T-helper 2 cell treated with Interferon-gamma antibody and Interleukin-4, amounts not matched to agents 5 μg/mL and 100 μg/mL, for 36 hours (primary cell): Measurements from ENCODE around the gene PTPRT.

ENCODE experiments used
- DNase-seq: peaks from one replicate; pipeline ENCODE4 v3.0.0; 2021; ENCODE audit warnings: low spot score
- H3K27ac Mint-ChIP-seq: one replicate; pipeline ENCODE4 v1.8.0; 2021; ENCODE audit warnings: mild to moderate bottlenecking, mixed read lengths
- H3K27me3 Mint-ChIP-seq: one replicate; pipeline ENCODE4 v1.8.0; 2021; ENCODE audit warnings: low read depth, mixed read lengths
- H3K36me3 Mint-ChIP-seq: one replicate; pipeline ENCODE4 v1.8.0; 2021; ENCODE audit warnings: low read depth, mixed read lengths
- H3K4me1 Mint-ChIP-seq: one replicate; pipeline ENCODE4 v1.8.0; 2021; ENCODE audit warnings: low read depth, mixed read lengths
- H3K4me3 Mint-ChIP-seq: one replicate; pipeline ENCODE4 v1.8.0; 2022; ENCODE audit warnings: mild to moderate bottlenecking, moderate library complexity, mixed read lengths
- H3K9me3 Mint-ChIP-seq: one replicate; pipeline ENCODE4 v1.8.0; 2021; ENCODE audit warnings: mixed read lengths

The PTPRT gene

DNA sequence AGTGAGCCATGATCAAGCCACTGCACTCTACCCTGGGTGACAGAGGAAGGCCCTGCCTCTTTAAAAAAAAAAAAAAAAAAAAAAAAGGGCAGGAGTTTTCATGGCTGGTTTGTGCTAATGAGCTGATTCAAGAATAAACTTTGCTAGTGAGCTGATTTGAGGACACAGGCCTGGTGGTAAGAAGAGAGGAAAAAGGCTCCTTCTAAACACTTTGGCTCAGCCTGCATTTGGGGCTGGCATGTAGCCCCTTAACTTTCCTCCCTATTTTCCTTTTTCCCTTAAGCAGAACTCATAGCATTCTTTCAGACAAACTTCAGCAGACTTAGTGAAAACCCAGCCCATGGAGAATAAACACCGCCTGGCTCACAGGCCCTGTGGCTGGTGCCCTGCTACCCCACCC, 432.7 kb downstream of the PTPRT start:
- DNase-seq, result no peak
- no peaks in the 10 kb centered on the region for H3K36me3 Mint-ChIP-seq
- no peaks in the 10 kb centered on the region for H3K27me3 Mint-ChIP-seq
- no peaks in the 10 kb centered on the region for H3K4me1 Mint-ChIP-seq
- no peak overlapping the region for H3K27ac Mint-ChIP-seq
- H3K9me3 Mint-ChIP-seq, result peaks cover 7% of the 10 kb centered on the region
- H3K4me3 Mint-ChIP-seq, result no peak overlapping the region

DNA sequence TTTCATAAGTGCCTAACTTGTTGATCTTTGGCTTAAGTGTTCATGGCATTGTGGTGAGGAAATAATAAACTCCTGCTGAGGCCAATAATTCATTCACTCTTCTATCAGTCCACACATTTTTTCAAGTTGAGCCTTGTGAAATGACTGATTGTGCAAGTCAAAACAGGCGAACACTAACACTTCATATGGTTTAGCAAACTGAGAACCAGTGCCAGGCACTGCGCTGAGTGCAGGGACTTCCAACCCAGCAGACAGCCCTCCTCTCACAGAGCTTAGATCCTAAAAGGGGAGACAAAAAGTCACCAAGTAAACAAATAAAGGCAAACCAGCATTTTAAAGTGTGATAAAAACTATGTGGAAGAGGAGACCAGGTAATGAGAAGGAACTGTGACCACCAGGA, 435.0 kb downstream of the PTPRT start:
- DNase-seq, result no peak
- H3K9me3 Mint-ChIP-seq, result peaks cover 7% of the 10 kb centered on the region
- H3K27me3 Mint-ChIP-seq, result no peaks in the 10 kb centered on the region
- no peak overlapping the region for H3K27ac Mint-ChIP-seq
- H3K4me1 Mint-ChIP-seq, result no peaks in the 10 kb centered on the region
- H3K4me3 Mint-ChIP-seq, result no peak overlapping the region
- H3K36me3 Mint-ChIP-seq, result no peaks in the 10 kb centered on the region

DNA sequence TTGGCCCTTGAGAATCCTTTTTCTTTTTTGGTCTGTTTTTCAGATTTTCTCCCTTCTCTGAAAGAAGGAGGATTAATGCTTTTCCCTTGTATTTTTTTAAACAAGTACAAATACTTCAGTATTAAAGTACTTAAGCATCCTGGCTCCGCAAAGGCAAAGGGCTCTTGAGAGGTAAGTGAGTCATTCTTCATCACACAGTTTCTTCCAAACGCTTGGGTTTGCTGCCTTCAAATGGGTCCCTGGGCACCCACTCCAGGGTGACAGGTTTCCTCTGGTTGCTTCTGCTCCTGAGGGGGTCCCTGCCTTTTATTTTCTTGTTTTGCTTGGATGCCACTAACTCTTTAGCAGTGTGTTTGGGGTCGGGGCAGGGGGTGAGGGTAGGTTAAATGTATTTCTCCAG, 437.1 kb downstream of the PTPRT start:
- H3K27ac Mint-ChIP-seq, result no peak overlapping the region
- no peak for DNase-seq
- H3K4me1 Mint-ChIP-seq, result no peaks in the 10 kb centered on the region
- H3K4me3 Mint-ChIP-seq, result no peak overlapping the region
- H3K36me3 Mint-ChIP-seq, result no peaks in the 10 kb centered on the region
- no peaks in the 10 kb centered on the region for H3K27me3 Mint-ChIP-seq
- H3K9me3 Mint-ChIP-seq, result peaks cover 7% of the 10 kb centered on the region

DNA sequence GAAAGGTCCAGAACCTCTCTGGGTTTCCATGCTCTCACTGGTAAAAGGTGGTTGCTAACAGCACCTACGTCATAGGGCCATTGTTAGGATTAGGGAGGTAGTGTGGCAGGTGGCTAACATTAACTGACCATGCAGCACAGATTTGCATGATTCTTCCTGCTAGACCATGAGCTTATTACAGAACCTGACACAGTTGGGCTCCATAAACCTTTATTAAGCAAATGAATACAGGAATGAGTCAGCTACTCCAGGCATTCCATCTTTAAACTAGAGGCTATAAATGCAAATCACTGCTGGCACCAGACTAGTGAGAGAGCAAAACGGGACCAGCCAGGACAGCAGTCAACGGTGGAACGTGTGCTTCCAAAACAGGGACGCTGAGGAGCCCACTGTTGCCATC, 440.1 kb downstream of the PTPRT start:
- H3K4me1 Mint-ChIP-seq, result no peaks in the 10 kb centered on the region
- DNase-seq, result no peak
- H3K4me3 Mint-ChIP-seq, result no peak overlapping the region
- H3K9me3 Mint-ChIP-seq, result peaks cover 4% of the 10 kb centered on the region
- no peaks in the 10 kb centered on the region for H3K27me3 Mint-ChIP-seq
- no peaks in the 10 kb centered on the region for H3K36me3 Mint-ChIP-seq
- no peak overlapping the region for H3K27ac Mint-ChIP-seq

DNA sequence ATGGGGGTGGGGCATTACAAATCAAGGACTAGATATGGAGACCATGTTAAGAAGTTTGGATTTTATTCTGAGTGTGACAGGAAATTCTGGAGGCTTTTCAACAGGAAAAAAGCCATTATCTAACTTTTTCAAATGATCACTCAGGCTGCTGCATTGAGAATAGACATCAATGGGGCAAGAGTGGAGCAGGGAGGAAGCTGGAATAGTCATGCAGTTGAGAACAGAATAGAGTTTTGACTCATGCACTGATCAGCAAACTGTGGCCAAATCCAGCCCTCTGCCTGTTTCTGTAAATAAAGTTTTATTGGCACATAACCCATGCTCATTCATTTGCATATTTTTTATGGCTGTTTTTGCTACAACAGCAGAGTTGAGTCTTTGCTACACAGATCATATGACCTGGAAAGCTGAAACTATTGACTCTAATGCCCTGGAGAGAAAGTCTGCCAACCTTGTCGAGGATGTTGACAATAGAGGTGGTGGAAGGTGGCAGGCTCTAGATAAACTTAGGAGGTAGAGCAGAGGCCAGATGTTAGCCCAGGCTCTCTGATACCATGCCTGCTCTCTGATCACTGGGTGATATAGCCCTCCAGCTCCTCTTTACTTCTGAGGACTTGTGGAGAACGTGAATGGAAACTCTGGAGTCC, 441.8 kb downstream of the PTPRT start:
- H3K36me3 Mint-ChIP-seq, result no peaks in the 10 kb centered on the region

DNA sequence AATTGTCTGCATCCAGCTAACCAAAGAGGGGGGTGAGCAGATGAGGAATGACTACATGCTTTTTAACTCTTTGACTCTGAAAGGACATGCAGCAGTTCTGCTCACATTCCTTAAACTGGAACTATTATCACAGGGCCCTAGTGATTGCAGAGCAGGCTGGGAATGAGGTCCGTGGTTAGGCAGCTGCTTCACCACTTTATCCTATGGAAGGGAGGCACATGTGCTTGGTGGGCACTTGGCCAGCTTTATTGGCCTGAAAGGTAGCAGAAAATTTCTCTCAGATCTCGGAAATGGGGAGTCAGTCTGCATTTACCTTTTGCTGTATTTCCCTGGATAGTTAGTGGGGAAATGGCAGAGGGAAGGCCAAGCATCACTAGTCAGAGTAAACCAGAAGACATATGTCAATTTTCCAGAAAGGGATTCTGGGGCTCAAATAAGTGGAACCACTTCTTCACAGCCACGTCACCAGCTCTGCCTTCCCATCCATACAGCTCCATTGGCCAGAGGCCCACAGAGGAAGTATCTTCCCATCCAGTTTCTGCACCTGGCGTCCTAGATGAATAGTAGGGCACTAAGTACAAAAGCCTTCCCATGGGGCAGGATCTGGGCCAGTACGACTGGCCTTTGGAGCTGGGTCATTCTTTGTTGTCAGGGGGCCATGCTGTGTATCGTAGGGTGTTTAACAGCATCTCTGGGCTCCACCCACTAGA, 444.8 kb downstream of the PTPRT start:
- Mint-ChIP-seq H3K27ac (no peak overlapping the region), H3K4me3 (no peak overlapping the region), H3K27me3 (no peaks in the 10 kb centered on the region), H3K36me3 (no peaks in the 10 kb centered on the region), H3K9me3 (peaks cover 21% of the 10 kb centered on the region), H3K4me1 (no peaks in the 10 kb centered on the region)
- DNase-seq, result no peak

More for the DNA sequence above, 441.8 kb downstream of the PTPRT start:
- no peak overlapping the region for H3K4me3 Mint-ChIP-seq
- no peaks in the 10 kb centered on the region for H3K4me1 Mint-ChIP-seq
- H3K27me3 Mint-ChIP-seq, result no peaks in the 10 kb centered on the region
- no peak for DNase-seq
- peaks cover 14% of the 10 kb centered on the region for H3K9me3 Mint-ChIP-seq
- no peak overlapping the region for H3K27ac Mint-ChIP-seq

DNA sequence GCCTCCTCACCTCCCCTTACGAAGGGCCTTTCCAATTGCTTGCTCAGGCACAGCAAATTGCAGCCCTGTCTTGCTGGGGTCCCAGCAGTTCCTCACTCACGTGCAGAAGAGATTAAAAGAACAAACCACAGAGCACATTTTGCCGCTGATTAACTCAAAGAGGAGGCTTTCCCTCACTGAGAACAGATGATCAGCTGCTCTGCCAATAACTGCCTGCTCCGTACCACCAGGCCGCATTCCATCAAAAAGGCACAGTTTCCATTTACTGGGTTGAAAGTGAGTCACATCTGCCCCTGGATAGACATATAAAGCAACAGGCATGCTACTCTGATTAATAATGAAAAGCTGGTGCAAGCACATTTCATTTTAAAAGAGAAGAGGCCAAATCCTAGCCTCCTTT, 446.8 kb downstream of the PTPRT start:
- no peaks in the 10 kb centered on the region for H3K27me3 Mint-ChIP-seq
- no peaks in the 10 kb centered on the region for H3K36me3 Mint-ChIP-seq
- H3K4me3 Mint-ChIP-seq, result no peak overlapping the region
- DNase-seq, result no peak
- peaks cover 21% of the 10 kb centered on the region for H3K9me3 Mint-ChIP-seq
- no peak overlapping the region for H3K27ac Mint-ChIP-seq
- H3K4me1 Mint-ChIP-seq, result no peaks in the 10 kb centered on the region

DNA sequence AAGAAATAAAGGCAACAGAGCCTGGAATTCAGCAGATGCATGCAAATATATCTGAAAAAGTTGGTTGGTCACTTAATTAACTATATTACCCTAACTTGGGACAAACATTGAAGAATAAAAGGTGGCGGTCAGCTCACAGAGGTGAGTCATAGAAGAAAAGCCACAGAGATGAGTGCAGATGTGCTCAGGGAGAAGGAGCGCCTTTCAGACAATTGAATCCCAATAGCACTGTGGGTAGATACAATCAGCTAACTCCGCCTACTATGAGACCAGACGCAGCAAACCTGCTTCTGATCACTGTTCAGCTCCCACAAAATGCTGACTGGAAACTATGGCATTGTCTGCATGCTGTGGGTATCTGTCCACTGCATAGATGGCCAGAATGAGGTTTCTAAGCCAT, 447.8 kb downstream of the PTPRT start:
- H3K4me3 Mint-ChIP-seq, result no peak overlapping the region
- H3K4me1 Mint-ChIP-seq, result no peaks in the 10 kb centered on the region
- H3K27ac Mint-ChIP-seq, result no peak overlapping the region

DNA sequence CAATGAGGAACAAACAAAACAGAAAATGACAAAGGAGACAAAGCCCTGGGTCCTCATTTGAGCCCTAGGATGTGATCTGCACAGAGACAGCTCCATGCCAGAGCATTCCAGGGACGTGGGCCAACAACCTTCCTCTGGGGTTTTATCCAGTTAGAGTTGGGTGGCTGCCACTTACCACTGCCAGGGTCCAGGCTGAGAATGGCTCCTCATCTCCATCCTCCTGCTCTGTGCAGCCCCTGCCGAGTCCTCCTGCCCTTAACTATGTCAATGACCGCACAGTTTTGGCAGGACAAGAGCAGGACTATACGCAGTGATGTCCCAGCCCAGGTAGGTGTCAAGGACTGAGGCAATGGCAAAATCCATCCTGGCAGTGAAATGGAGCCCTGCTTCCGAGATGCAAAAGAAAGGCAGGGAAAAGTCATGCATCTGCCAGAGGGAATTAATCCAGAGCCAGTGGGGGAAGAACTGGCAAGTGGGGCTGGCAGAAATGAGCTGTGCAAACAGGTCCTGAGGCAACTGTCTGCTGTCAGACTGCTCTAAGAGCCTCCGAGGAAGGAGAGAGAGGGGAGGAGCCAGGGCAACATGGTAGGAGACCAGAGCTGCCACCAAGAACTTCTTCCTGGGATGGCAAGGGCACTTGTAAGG, 449.4 kb downstream of the PTPRT start:
- Mint-ChIP-seq H3K4me3 (no peak overlapping the region), H3K36me3 (no peaks in the 10 kb centered on the region), H3K4me1 (no peaks in the 10 kb centered on the region), H3K27ac (no peak overlapping the region), H3K9me3 (peaks cover 29% of the 10 kb centered on the region), H3K27me3 (no peaks in the 10 kb centered on the region)
- no peak for DNase-seq

More for the DNA sequence above, 447.8 kb downstream of the PTPRT start:
- no peaks in the 10 kb centered on the region for H3K36me3 Mint-ChIP-seq
- DNase-seq, result no peak
- H3K27me3 Mint-ChIP-seq, result no peaks in the 10 kb centered on the region
- peaks cover 24% of the 10 kb centered on the region for H3K9me3 Mint-ChIP-seq

DNA sequence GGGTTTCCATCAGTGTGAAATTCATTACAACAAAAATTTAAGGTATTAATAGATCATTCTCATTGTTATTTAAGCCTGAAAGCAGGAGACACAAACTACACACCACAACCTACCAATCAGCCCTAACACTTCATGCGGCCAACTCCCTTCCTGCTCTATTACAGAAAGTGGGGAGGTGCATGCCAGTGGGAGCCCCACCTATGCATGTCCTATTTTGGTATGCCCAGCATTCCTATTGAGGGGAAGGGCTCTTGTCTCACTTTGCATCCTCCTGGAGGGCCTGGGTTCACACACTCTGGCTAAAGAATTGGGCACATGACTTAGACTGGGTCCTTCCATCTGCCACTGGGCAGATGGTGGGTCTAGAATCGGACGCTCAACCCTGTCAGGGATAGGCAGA, 450.0 kb downstream of the PTPRT start:
- H3K4me3 Mint-ChIP-seq, result no peak overlapping the region
- peaks cover 33% of the 10 kb centered on the region for H3K9me3 Mint-ChIP-seq
- no peaks in the 10 kb centered on the region for H3K4me1 Mint-ChIP-seq
- DNase-seq, result no peak
- no peak overlapping the region for H3K27ac Mint-ChIP-seq
- H3K36me3 Mint-ChIP-seq, result no peaks in the 10 kb centered on the region
- no peaks in the 10 kb centered on the region for H3K27me3 Mint-ChIP-seq

DNA sequence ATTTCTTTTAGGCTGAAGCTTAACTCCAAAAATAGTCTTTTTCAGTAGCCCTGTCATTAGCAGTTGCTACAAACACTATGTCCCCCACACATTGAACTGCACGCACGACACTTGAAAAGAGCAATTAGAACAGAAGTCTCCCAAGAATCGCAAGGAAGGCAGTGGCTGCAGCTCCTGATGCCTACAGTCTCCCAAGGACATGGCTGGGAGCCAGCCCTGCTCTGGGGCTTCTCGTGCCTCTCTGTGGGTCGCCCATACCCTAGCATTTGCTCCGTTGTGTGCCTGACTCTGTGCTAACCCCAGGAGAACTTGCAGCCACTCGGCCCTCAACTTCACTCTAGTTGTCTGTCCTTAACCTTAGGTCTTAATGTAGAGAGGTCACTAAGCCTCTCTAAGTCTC, 454.2 kb downstream of the PTPRT start:
- DNase-seq, result no peak
- Mint-ChIP-seq H3K4me1 (no peaks in the 10 kb centered on the region), H3K36me3 (no peaks in the 10 kb centered on the region), H3K27me3 (no peaks in the 10 kb centered on the region), H3K4me3 (no peak overlapping the region), H3K9me3 (peaks cover 17% of the 10 kb centered on the region), H3K27ac (no peak overlapping the region)

DNA sequence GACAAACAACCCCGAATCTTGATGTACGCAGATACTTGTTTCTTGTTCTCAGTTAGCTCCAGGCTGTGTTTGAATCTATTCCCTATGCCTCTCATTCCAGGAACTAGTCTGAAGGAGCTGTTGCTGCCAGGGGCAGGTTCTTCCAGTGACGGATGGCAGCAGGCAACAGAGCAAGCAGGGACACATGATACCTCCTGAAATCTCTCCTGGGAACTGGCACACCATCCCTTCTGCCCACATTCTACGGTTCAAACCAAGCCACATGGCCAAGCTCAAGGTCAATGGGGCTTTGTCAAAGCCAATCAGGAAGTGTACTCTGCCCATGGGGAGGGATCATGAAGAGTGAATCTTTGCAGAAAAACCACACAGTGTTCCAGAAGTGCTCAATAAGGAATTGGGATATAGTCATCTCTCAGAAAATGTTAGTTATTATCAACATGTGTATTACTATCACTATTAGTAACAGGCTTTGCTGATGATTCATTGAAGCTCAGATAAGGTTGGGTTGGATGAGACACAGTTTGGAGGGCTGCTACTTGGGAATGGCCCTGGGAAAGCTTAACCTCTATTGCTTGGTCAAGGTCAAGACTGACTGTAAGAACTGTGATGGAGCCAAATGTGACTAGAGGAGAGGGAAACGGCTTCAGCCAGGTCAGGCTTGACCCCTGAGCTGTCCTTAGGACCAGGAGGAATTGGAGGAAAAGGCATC, 454.9 kb downstream of the PTPRT start:
- H3K27me3 Mint-ChIP-seq, result no peaks in the 10 kb centered on the region
- no peak overlapping the region for H3K27ac Mint-ChIP-seq
- H3K36me3 Mint-ChIP-seq, result no peaks in the 10 kb centered on the region
- no peak for DNase-seq
- no peak overlapping the region for H3K4me3 Mint-ChIP-seq
- peaks cover 17% of the 10 kb centered on the region for H3K9me3 Mint-ChIP-seq
- no peaks in the 10 kb centered on the region for H3K4me1 Mint-ChIP-seq

DNA sequence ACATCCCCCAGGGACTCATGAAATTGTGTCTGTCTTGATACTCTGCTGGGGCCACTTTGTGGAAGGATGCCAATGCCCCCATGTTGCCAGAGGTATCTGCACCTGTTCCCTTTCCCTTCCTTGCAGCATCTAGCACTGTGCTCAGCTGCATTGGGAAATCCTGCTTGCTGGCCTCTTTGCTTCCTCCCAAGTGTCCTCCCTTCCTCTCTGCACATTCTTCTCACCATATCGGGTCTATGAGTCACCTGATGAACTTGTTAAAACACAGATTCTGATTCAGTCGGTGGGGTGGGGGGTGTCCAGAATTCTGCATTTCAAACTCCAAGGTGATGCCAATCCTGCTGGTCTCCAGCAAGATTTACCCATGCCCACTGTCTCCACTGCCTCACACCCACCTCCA, 467.8 kb downstream of the PTPRT start:
- no peaks in the 10 kb centered on the region for H3K27me3 Mint-ChIP-seq
- no peak overlapping the region for H3K4me3 Mint-ChIP-seq
- no peak overlapping the region for H3K27ac Mint-ChIP-seq
- H3K9me3 Mint-ChIP-seq, result no peaks in the 10 kb centered on the region
- no peaks in the 10 kb centered on the region for H3K36me3 Mint-ChIP-seq
- DNase-seq, result no peak
- H3K4me1 Mint-ChIP-seq, result no peaks in the 10 kb centered on the region
